HG03521 (cell line): Measurements from ENCODE around the gene AGPAT1.
"Not testable (repeated sequence)": the region's sequence is repeated elsewhere in the genome, so short reads cannot be mapped to it uniquely, and the experiment has no call there.

Experiments
- ATAC-seq: cut with Tn5 transposase; IDR thresholded peaks from one replicate; pipeline ENCODE4 v1.9.1; 2021; ENCODE audit warnings: mild to moderate bottlenecking, moderate library complexity; ENCODE audit not compliant: unreplicated experiment

The AGPAT1 gene

GRCh38 chr6:32187725-32188380 is 12.0 kb upstream of the AGPAT1 start:
- not testable (repeated sequence) for ATAC-seq

- ATAC-seq = no peak
Measured at GRCh38 chr6:32187009-32187709, 11.3 kb upstream of the AGPAT1 start.

- not testable (repeated sequence) for ATAC-seq
Measured at GRCh38 chr6:32186151-32186840, 10.4 kb upstream of the AGPAT1 start.

- ATAC-seq = not testable (repeated sequence)
Measured at GRCh38 chr6:32185681-32186131, 9.8 kb upstream of the AGPAT1 start.

GRCh38 chr6:32184084-32184640 is 8.3 kb upstream of the AGPAT1 start, which contains the start of gene AGER:
Gene AGER, minus strand, starts transcription at chr6:32184253. Its CDS starts 31 bp downstream, at chr6:32184222.
- ATAC-seq = no peak

- no peak for ATAC-seq
Measured at GRCh38 chr6:32183483-32184083, 7.7 kb upstream of the AGPAT1 start.

GRCh38 chr6:32183030-32183429 is 7.1 kb upstream of the AGPAT1 start:
- no peak for ATAC-seq

- ATAC-seq = no peak
Measured at GRCh38 chr6:32182555-32182981, 6.7 kb upstream of the AGPAT1 start.

- no peak for ATAC-seq
Measured at GRCh38 chr6:32181915-32182529, 6.1 kb upstream of the AGPAT1 start.

- ATAC-seq = no peak
Measured at GRCh38 chr6:32181148-32181702, 5.3 kb upstream of the AGPAT1 start.

GRCh38 chr6:32179766-32180405 is 4.0 kb upstream of the AGPAT1 start:
- no peak for ATAC-seq

- no peak for ATAC-seq
Measured at GRCh38 chr6:32178547-32179440, 2.9 kb upstream of the AGPAT1 start.

- ATAC-seq = peak; percentile 76
Measured at GRCh38 chr6:32177788-32178546, 2.1 kb upstream of the AGPAT1 start, which contains the start of gene RNF5. Gene RNF5, plus strand, starts transcription at chr6:32178405. Its CDS starts 107 bp downstream, at chr6:32178512.

- ATAC-seq = no peak
Measured at GRCh38 chr6:32177183-32177787, 1.4 kb upstream of the AGPAT1 start.

GRCh38 chr6:32176476-32177182 is 745 bp upstream of the AGPAT1 start:
- no peak for ATAC-seq

GRCh38 chr6:32175322-32175710 is 568 bp downstream of the AGPAT1 start:
- no peak for ATAC-seq

- no peak for ATAC-seq
Measured at GRCh38 chr6:32174416-32174815, 1.5 kb downstream of the AGPAT1 start.
